ENCODE results near the gene ACSF2.

The ACSF2 gene

GRCh38 chr17:50457621-50458020 lies 31.6 kb downstream of the ACSF2 start:
- DNase-seq (no peak), ATAC-seq (ENCODE audit: insufficient read depth, low read depth) (no peak)
- no peak overlapping the region for H2AFZ ChIP-seq (ENCODE audit: low read depth, low read length)
- no peak overlapping the region for H3K4me2 ChIP-seq (ENCODE audit: insufficient read depth, low read length)
- TF ChIP-seq EZH2 (IDR thresholded peaks at IDR 0.05; ENCODE audit: borderline replicate concordance, low read depth, low read length, severe bottlenecking) (no peak), CTCF (IDR thresholded peaks at IDR 0.05; ENCODE audit: borderline replicate concordance, extremely low read depth, low read length, poor library complexity, severe bottlenecking) (no peak)
- H3K36me3 ChIP-seq (ENCODE audit: insufficient read depth, low read length) = peaks cover 8% of the 10 kb centered on the region; the same call in 1 of the 2 replicates
- H4K20me1 ChIP-seq (ENCODE audit: insufficient read depth, low read length) = peaks cover 2% of the 10 kb centered on the region; the same call in 1 of the 2 replicates
- H3K27me3 ChIP-seq (ENCODE audit: insufficient read depth, low read length, poor library complexity) = no peaks in the 10 kb centered on the region
- no peaks in the 10 kb centered on the region for H3K9me3 ChIP-seq (ENCODE audit: insufficient read depth, low read length, severe bottlenecking)
- no peak overlapping the region for H3K27ac ChIP-seq (ENCODE audit: low read length)
- no peaks in the 10 kb centered on the region for H3K79me2 ChIP-seq (ENCODE audit: insufficient read depth, low read length)
- no peak overlapping the region for H3K4me3 ChIP-seq (ENCODE audit: low read depth in 1 of 2, low read length in 2 of 2)
- H3K9ac ChIP-seq (ENCODE audit: low read depth, low read length) = no peak overlapping the region
- H3K4me1 ChIP-seq (ENCODE audit: insufficient read depth, low read length) = no peaks in the 10 kb centered on the region

- TF ChIP-seq EZH2 (IDR thresholded peaks at IDR 0.05; ENCODE audit: borderline replicate concordance, low read depth, low read length, severe bottlenecking) = no peak
- no peak for TF ChIP-seq CTCF (IDR thresholded peaks at IDR 0.05; ENCODE audit: borderline replicate concordance, extremely low read depth, low read length, poor library complexity, severe bottlenecking)
- no peaks in the 10 kb centered on the region for H3K79me2 ChIP-seq (ENCODE audit: insufficient read depth, low read length)
- peaks cover 8% of the 10 kb centered on the region; the same call in 1 of the 2 replicates for H3K36me3 ChIP-seq (ENCODE audit: insufficient read depth, low read length)
- H3K4me2 ChIP-seq (ENCODE audit: insufficient read depth, low read length) = no peak overlapping the region
- H3K9ac ChIP-seq (ENCODE audit: low read depth, low read length) = no peak overlapping the region
- ATAC-seq (ENCODE audit: insufficient read depth, low read depth) (no peak), DNase-seq (no peak)
- H3K4me1 ChIP-seq (ENCODE audit: insufficient read depth, low read length) = no peaks in the 10 kb centered on the region
- H3K9me3 ChIP-seq (ENCODE audit: insufficient read depth, low read length, severe bottlenecking) = no peaks in the 10 kb centered on the region
- H3K4me3 ChIP-seq (ENCODE audit: low read depth in 1 of 2, low read length in 2 of 2) = no peak overlapping the region
- H4K20me1 ChIP-seq (ENCODE audit: insufficient read depth, low read length) = peaks cover 2% of the 10 kb centered on the region; the same call in 1 of the 2 replicates
- H3K27ac ChIP-seq (ENCODE audit: low read length) = no peak overlapping the region
- H2AFZ ChIP-seq (ENCODE audit: low read depth, low read length) = no peak overlapping the region
- no peaks in the 10 kb centered on the region for H3K27me3 ChIP-seq (ENCODE audit: insufficient read depth, low read length, poor library complexity)
Observed at GRCh38 chr17:50458270-50458669, 32.3 kb downstream of the ACSF2 start.

GRCh38 chr17:50458701-50459676 lies 33.0 kb downstream of the ACSF2 start:
- Histone ChIP-seq H3K4me3 (ENCODE audit: low read depth in 1 of 2, low read length in 2 of 2) (no peak overlapping the region), H3K4me1 (ENCODE audit: insufficient read depth, low read length) (no peaks in the 10 kb centered on the region), H3K9me3 (ENCODE audit: insufficient read depth, low read length, severe bottlenecking) (no peaks in the 10 kb centered on the region), H3K27me3 (ENCODE audit: insufficient read depth, low read length, poor library complexity) (no peaks in the 10 kb centered on the region), H4K20me1 (ENCODE audit: insufficient read depth, low read length) (peaks cover 2% of the 10 kb centered on the region; the same call in 1 of the 2 replicates), H3K4me2 (ENCODE audit: insufficient read depth, low read length) (no peak overlapping the region), H3K9ac (ENCODE audit: low read depth, low read length) (no peak overlapping the region), H3K27ac (ENCODE audit: low read length) (no peak overlapping the region), H3K79me2 (ENCODE audit: insufficient read depth, low read length) (no peaks in the 10 kb centered on the region), H3K36me3 (ENCODE audit: insufficient read depth, low read length) (peaks cover 8% of the 10 kb centered on the region; the same call in 1 of the 2 replicates), H2AFZ (ENCODE audit: low read depth, low read length) (no peak overlapping the region)
- ATAC-seq (ENCODE audit: insufficient read depth, low read depth) (no peak), DNase-seq (no peak)
- no peak for TF ChIP-seq EZH2 (IDR thresholded peaks at IDR 0.05; ENCODE audit: borderline replicate concordance, low read depth, low read length, severe bottlenecking)
- TF ChIP-seq CTCF (IDR thresholded peaks at IDR 0.05; ENCODE audit: borderline replicate concordance, extremely low read depth, low read length, poor library complexity, severe bottlenecking) = no peak
